ENCODE measurements around the gene AMHR2. TPM values are rescaled to one million over a fixed set of nuclear protein-coding genes. Genes with fewer than 3 reads are reported as not detected.

The AMHR2 gene
- total and polyA plus RNA-seq, 2 experiments from 2014 or later: 0.24 TPM; not detected in 1

- TF ChIP-seq EZH2phosphoT487 (IDR thresholded peaks at IDR 0.05; ENCODE audit: unreplicated experiment): no peak
Measured at GRCh38 chr12:53459097-53459496, 35.4 kb downstream of the AMHR2 start (continued).

DNA sequence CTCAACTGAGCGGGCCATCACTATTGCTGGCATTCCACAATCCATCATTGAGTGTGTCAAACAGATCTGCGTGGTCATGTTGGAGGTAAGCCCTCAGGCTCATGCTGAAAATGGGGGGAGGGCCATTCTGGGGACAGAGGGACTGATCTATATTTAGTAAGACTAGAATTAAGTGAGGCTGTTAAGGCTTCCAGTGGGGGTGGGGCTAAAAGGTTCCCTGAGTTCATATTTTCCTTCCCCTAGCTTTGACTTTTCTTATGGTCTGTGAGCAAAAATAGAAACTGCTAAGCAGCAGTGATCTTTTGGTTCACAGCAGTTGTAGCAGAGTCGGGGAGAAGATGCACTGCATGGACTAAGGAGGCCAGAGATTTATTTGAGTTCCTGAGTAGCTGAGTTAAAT, 37.4 kb downstream of the AMHR2 start:
- H3K9me3 Mint-ChIP-seq: no peaks in the 10 kb centered on the region
- Histone ChIP-seq H3K4me3 (no peak overlapping the region), H3K36me3 (ENCODE audit: insufficient read depth) (peaks cover 97% of the 10 kb centered on the region), H3K9me2 (ENCODE audit: insufficient read depth) (no peaks in the 10 kb centered on the region), H3K79me2 (replicated peaks; ENCODE audit: insufficient read depth) (peaks cover 97% of the 10 kb centered on the region), H3K27ac (ENCODE audit: low read depth) (peak overlapping the region; percentile 68; the same call in 1 of the 2 replicates), H3K27me3 (ENCODE audit: insufficient read depth) (no peaks in the 10 kb centered on the region), H3K4me2 (no peak overlapping the region), H4K20me1 (replicated peaks; ENCODE audit: insufficient read depth) (peaks cover 89% of the 10 kb centered on the region), H3K4me1 (ENCODE audit: insufficient read depth) (peaks cover 11% of the 10 kb centered on the region; the same call in 1 of the 2 replicates), H3F3A (replicated peaks; ENCODE audit: low read depth) (peaks cover 59% of the 10 kb centered on the region), H2AFZ (no peak overlapping the region)
- H3K36me3 Mint-ChIP-seq (ENCODE audit: low read depth): peaks cover 99% of the 10 kb centered on the region
- DNase-seq (ENCODE audit: low spot score) (no peak), ATAC-seq (no peak)
- H3K27me3 Mint-ChIP-seq (ENCODE audit: insufficient read depth, low read depth, poor library complexity): peaks cover 9% of the 10 kb centered on the region
- H3K4me3 Mint-ChIP-seq: no peak overlapping the region
- TF ChIP-seq STAT1 (IDR thresholded peaks at IDR 0.05; ENCODE audit: unreplicated experiment) (no peak), CREB1 (CRISPR knock-in tag; IDR thresholded peaks at IDR 0.05; ENCODE audit: low read depth) (no peak), EZH2phosphoT487 (IDR thresholded peaks at IDR 0.05; ENCODE audit: unreplicated experiment) (no peak), ZNF114 (CRISPR knock-in tag; IDR thresholded peaks at IDR 0.05) (no peak)
- TF ChIP-seq, protein P1, sequence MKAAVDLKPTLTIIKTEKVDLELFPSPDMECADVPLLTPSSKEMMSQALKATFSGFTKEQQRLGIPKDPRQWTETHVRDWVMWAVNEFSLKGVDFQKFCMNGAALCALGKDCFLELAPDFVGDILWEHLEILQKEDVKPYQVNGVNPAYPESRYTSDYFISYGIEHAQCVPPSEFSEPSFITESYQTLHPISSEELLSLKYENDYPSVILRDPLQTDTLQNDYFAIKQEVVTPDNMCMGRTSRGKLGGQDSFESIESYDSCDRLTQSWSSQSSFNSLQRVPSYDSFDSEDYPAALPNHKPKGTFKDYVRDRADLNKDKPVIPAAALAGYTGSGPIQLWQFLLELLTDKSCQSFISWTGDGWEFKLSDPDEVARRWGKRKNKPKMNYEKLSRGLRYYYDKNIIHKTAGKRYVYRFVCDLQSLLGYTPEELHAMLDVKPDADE (IDR thresholded peaks at IDR 0.05): no peak
- no peak overlapping the region for H3K27ac Mint-ChIP-seq
- peaks cover 52% of the 10 kb centered on the region for H3K4me1 Mint-ChIP-seq

DNA sequence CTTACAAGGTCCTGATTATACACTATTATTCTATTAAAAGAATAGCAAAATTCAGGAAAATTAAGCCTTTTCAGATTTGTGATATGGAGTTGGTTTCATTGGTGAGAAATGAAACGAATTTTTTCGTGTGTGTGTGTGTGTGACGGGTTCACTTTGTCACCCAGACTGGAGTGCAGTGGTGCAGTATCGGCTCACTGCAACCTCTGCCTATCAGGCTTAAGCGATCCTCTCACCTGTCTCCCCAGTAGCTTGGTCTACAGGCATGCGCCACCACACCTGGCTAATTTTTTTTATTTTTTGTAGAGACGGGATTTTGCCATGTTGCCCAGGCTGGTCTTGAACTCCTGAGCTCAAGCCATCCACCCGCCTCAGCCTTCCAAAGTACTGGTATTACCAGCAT, 37.9 kb downstream of the AMHR2 start:
- Histone ChIP-seq H3F3A (replicated peaks; ENCODE audit: low read depth) (peaks cover 61% of the 10 kb centered on the region), H3K4me1 (ENCODE audit: insufficient read depth) (peaks cover 11% of the 10 kb centered on the region; the same call in 1 of the 2 replicates), H3K27ac (ENCODE audit: low read depth) (no peak overlapping the region), H3K27me3 (ENCODE audit: insufficient read depth) (no peaks in the 10 kb centered on the region), H3K4me2 (no peak overlapping the region), H4K20me1 (replicated peaks; ENCODE audit: insufficient read depth) (peaks cover 88% of the 10 kb centered on the region), H3K4me3 (no peak overlapping the region), H3K36me3 (ENCODE audit: insufficient read depth) (peaks cover 97% of the 10 kb centered on the region), H2AFZ (no peak overlapping the region), H3K9me2 (ENCODE audit: insufficient read depth) (no peaks in the 10 kb centered on the region), H3K79me2 (replicated peaks; ENCODE audit: insufficient read depth) (peaks cover 97% of the 10 kb centered on the region)
- TF ChIP-seq CREB1 (CRISPR knock-in tag; IDR thresholded peaks at IDR 0.05; ENCODE audit: low read depth) (no peak), POLR2AphosphoS5 (IDR thresholded peaks at IDR 0.05; ENCODE audit: low read depth) (no peak), REST (IDR thresholded peaks at IDR 0.05; ENCODE audit: unreplicated experiment) (no peak), STAT1 (IDR thresholded peaks at IDR 0.05; ENCODE audit: unreplicated experiment) (no peak), NANOG (IDR thresholded peaks at IDR 0.05; ENCODE audit: borderline replicate concordance) (no peak)
- no peaks in the 10 kb centered on the region for H3K9me3 Mint-ChIP-seq
- peaks cover 99% of the 10 kb centered on the region for H3K36me3 Mint-ChIP-seq (ENCODE audit: low read depth)
- H3K4me3 Mint-ChIP-seq: no peak overlapping the region
- DNase-seq (ENCODE audit: low spot score) (no peak), ATAC-seq (no peak)
- peaks cover 9% of the 10 kb centered on the region for H3K27me3 Mint-ChIP-seq (ENCODE audit: insufficient read depth, low read depth, poor library complexity)
- H3K4me1 Mint-ChIP-seq: peaks cover 51% of the 10 kb centered on the region
- H3K27ac Mint-ChIP-seq: no peak overlapping the region
